ENCODE results near the gene IGF1. TPM values are rescaled to one million over a fixed set of nuclear protein-coding genes. Genes with fewer than 3 reads are reported as not detected.

IGF1 gene
- total and polyA plus RNA-seq, 9 of the 15 experiments (the other 6 are each of a cell fraction or from before 2014, with no cell fraction given): 3.7 to 13.9 (median 4.5) TPM

DNA sequence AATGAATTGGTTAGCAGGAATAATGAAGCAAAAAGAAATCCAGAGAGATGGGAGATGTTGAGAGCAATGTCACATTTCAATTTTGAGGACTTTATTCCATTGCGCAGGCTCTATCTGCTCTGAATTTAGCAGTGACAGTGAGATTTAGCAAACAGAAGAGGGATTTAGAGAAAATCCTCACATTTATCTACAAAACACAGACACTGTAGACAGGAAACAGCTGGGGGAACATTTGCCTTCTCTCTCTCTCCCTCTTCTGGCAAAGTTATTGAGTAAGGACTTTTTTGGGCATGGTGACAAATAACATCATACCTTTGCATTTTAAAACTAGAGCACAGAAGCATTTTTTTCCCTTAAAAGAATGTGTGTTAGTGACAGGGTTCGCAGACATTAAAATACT is at the start of gene IGF1 (continued):
- TF ChIP-seq CBFA2T2 (conservative IDR thresholded peaks at IDR 0.05) (peak; percentile 85), ARID2 (IDR thresholded peaks at IDR 0.05) (no peak), CCAR2 (IDR thresholded peaks at IDR 0.05; ENCODE audit: low read depth, low read length) (no peak), MEF2D (tag; conservative IDR thresholded peaks at IDR 0.05; ENCODE audit: low read depth) (0 out of 2 replicates have a peak, but pooled peaks have one; percentile 28), CBX1 (IDR thresholded peaks at IDR 0.05; ENCODE audit: low read depth) (no peak), RBM15 (IDR thresholded peaks at IDR 0.05; ENCODE audit: insufficient read depth, low read length) (no peak), ZNF316 (IDR thresholded peaks at IDR 0.05) (no peak), PHF21A (IDR thresholded peaks at IDR 0.05; ENCODE audit: borderline replicate concordance, low read depth) (no peak), CCNT2 (IDR thresholded peaks at IDR 0.05; ENCODE audit: borderline replicate concordance, extremely low read depth, insufficient read length, low read depth, low read length) (no peak), ZNF3 (CRISPR knock-in tag; IDR thresholded peaks at IDR 0.05) (no peak), ZC3H4 (CRISPR knock-in tag; IDR thresholded peaks at IDR 0.05; ENCODE audit: borderline replicate concordance) (no peak), NCOA6 (IDR thresholded peaks at IDR 0.05) (no peak), HOXB6 (CRISPR knock-in tag; IDR thresholded peaks at IDR 0.05; ENCODE audit: borderline replicate concordance) (no peak), ZNF764 (CRISPR knock-in tag; IDR thresholded peaks at IDR 0.05; ENCODE audit: low read depth) (no peak), NONO (IDR thresholded peaks at IDR 0.05; ENCODE audit: low read depth in 2 of 2, low read length in 1 of 2) (no peak), KDM2B (CRISPR knock-in tag; IDR thresholded peaks at IDR 0.05) (no peak), FUS (optimal IDR thresholded peaks at IDR 0.05; ENCODE audit: low read depth, low read length) (no peak), SRSF3 (IDR thresholded peaks at IDR 0.05; ENCODE audit: insufficient read depth, low read length) (no peak), MIER1 (IDR thresholded peaks at IDR 0.05; ENCODE audit: low read depth) (no peak), MAFF (IDR thresholded peaks at IDR 0.05; ENCODE audit: low read length) (no peak), ZNF175 (CRISPR knock-in tag; IDR thresholded peaks at IDR 0.05; ENCODE audit: low read depth) (no peak), DMBX1 (CRISPR knock-in tag; IDR thresholded peaks at IDR 0.05; ENCODE audit: borderline replicate concordance) (no peak)
- TF ChIP-seq, protein P1, sequence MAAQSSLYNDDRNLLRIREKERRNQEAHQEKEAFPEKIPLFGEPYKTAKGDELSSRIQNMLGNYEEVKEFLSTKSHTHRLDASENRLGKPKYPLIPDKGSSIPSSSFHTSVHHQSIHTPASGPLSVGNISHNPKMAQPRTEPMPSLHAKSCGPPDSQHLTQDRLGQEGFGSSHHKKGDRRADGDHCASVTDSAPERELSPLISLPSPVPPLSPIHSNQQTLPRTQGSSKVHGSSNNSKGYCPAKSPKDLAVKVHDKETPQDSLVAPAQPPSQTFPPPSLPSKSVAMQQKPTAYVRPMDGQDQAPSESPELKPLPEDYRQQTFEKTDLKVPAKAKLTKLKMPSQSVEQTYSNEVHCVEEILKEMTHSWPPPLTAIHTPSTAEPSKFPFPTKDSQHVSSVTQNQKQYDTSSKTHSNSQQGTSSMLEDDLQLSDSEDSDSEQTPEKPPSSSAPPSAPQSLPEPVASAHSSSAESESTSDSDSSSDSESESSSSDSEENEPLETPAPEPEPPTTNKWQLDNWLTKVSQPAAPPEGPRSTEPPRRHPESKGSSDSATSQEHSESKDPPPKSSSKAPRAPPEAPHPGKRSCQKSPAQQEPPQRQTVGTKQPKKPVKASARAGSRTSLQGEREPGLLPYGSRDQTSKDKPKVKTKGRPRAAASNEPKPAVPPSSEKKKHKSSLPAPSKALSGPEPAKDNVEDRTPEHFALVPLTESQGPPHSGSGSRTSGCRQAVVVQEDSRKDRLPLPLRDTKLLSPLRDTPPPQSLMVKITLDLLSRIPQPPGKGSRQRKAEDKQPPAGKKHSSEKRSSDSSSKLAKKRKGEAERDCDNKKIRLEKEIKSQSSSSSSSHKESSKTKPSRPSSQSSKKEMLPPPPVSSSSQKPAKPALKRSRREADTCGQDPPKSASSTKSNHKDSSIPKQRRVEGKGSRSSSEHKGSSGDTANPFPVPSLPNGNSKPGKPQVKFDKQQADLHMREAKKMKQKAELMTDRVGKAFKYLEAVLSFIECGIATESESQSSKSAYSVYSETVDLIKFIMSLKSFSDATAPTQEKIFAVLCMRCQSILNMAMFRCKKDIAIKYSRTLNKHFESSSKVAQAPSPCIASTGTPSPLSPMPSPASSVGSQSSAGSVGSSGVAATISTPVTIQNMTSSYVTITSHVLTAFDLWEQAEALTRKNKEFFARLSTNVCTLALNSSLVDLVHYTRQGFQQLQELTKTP (IDR thresholded peaks at IDR 0.05; ENCODE audit: low read depth in 1 of 2, partially characterized antibody in 2 of 2): no peak
- TF ChIP-seq, protein P2, sequence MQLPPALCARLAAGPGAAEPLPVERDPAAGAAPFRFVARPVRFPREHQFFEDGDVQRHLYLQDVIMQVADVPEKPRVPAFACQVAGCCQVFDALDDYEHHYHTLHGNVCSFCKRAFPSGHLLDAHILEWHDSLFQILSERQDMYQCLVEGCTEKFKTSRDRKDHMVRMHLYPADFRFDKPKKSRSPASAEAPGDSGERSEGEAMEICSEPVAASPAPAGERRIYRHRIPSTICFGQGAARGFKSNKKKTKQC (CRISPR knock-in tag; IDR thresholded peaks at IDR 0.05): no peak
- TF ChIP-seq, protein P3, sequence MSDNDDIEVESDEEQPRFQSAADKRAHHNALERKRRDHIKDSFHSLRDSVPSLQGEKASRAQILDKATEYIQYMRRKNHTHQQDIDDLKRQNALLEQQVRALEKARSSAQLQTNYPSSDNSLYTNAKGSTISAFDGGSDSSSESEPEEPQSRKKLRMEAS (CRISPR knock-in tag; IDR thresholded peaks at IDR 0.05): no peak
- TF ChIP-seq, protein P4, sequence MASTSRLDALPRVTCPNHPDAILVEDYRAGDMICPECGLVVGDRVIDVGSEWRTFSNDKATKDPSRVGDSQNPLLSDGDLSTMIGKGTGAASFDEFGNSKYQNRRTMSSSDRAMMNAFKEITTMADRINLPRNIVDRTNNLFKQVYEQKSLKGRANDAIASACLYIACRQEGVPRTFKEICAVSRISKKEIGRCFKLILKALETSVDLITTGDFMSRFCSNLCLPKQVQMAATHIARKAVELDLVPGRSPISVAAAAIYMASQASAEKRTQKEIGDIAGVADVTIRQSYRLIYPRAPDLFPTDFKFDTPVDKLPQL (IDR thresholded peaks at IDR 0.05; ENCODE audit: extremely low read depth, insufficient read length): no peak

Data from K562 (cell line).